Measurements from ENCODE around the gene HNRNPLL. TPM values are rescaled to one million over a fixed set of nuclear protein-coding genes. Genes with fewer than 3 reads are reported as not detected.

The HNRNPLL gene
- total RNA-seq, 1 experiment from 2014 or later, result 62.6 TPM

- DNase-seq (ENCODE audit: low read depth), result no peak
Measured at GRCh38 chr2:38532366-38532765, 70.4 kb downstream of the HNRNPLL start.

GRCh38 chr2:38529208-38529607 lies 73.5 kb downstream of the HNRNPLL start:
- DNase-seq (ENCODE audit: low read depth), result no peak

- no peak for DNase-seq (ENCODE audit: low read depth)
Measured at GRCh38 chr2:38528534-38528933, 74.2 kb downstream of the HNRNPLL start.

GRCh38 chr2:38528008-38528442 lies 74.7 kb downstream of the HNRNPLL start:
- peak; percentile 80 for DNase-seq (ENCODE audit: low read depth)

GRCh38 chr2:38527338-38528007 lies 75.3 kb downstream of the HNRNPLL start:
- DNase-seq (ENCODE audit: low read depth), result no peak

- peak; percentile 55 for DNase-seq (ENCODE audit: low read depth)
Measured at GRCh38 chr2:38526195-38526594, 76.5 kb downstream of the HNRNPLL start.

GRCh38 chr2:38524580-38524979 lies 78.1 kb downstream of the HNRNPLL start:
- DNase-seq (ENCODE audit: low read depth), result no peak

- DNase-seq (ENCODE audit: low read depth), result no peak
Measured at GRCh38 chr2:38523728-38524437, 78.8 kb downstream of the HNRNPLL start.

- DNase-seq (ENCODE audit: low read depth), result no peak
Measured at GRCh38 chr2:38522754-38523349, 79.9 kb downstream of the HNRNPLL start.

GRCh38 chr2:38521835-38522234 lies 80.9 kb downstream of the HNRNPLL start:
- DNase-seq (ENCODE audit: low read depth), result no peak

GRCh38 chr2:38517284-38517683 lies 85.4 kb downstream of the HNRNPLL start:
- DNase-seq (ENCODE audit: low read depth), result no peak

GRCh38 chr2:38516526-38516925 lies 86.2 kb downstream of the HNRNPLL start:
- DNase-seq (ENCODE audit: low read depth), result no peak

GRCh38 chr2:38516122-38516521 lies 86.6 kb downstream of the HNRNPLL start:
- no peak for DNase-seq (ENCODE audit: low read depth)

- DNase-seq (ENCODE audit: low read depth), result peak; percentile 62
Measured at GRCh38 chr2:38515155-38516074, 87.3 kb downstream of the HNRNPLL start.

- DNase-seq (ENCODE audit: low read depth), result no peak
Measured at GRCh38 chr2:38514603-38515154, 88.0 kb downstream of the HNRNPLL start.

GRCh38 chr2:38512211-38512610 lies 90.5 kb downstream of the HNRNPLL start:
- DNase-seq (ENCODE audit: low read depth), result no peak

Other genes starting within 250 kb of the HNRNPLL start
- 68.7 and 75.3 TPM in 2 replicates for gene ATL2, start 225.7 kb downstream of the HNRNPLL start, total RNA-seq (2014; rRNA removed)
- gene GALM, start 63.2 kb upstream of the HNRNPLL start, total RNA-seq (2014; rRNA removed), result 31.0 and 33.9 TPM in 2 replicates
- gene SRSF7, start 148.4 kb upstream of the HNRNPLL start, total RNA-seq (2014; rRNA removed), result 178 and 208 TPM in 2 replicates
- gene GEMIN6, start 175.3 kb upstream of the HNRNPLL start, total RNA-seq (2014; rRNA removed), result 14.4 and 14.9 TPM in 2 replicates